Cerebellar nuclear complex (tissue), 1 donor: ENCODE measurements around the gene RAB8B.

ENCODE experiments used
- DNase-seq, 2 experiments: peaks; one replicate each; lab custom pipeline; 2025; lab: John Stamatoyannopoulos, UW

RAB8B gene

GRCh38 chr15:63238171-63238570 lies 48.8 kb downstream of the RAB8B start:
- no peak for DNase-seq

- no peak for DNase-seq
These were observed 49.4 kb downstream of the RAB8B start for GRCh38 chr15:63238796-63239195.

GRCh38 chr15:63240109-63240508 lies 50.7 kb downstream of the RAB8B start:
- DNase-seq, result no peak

DNA sequence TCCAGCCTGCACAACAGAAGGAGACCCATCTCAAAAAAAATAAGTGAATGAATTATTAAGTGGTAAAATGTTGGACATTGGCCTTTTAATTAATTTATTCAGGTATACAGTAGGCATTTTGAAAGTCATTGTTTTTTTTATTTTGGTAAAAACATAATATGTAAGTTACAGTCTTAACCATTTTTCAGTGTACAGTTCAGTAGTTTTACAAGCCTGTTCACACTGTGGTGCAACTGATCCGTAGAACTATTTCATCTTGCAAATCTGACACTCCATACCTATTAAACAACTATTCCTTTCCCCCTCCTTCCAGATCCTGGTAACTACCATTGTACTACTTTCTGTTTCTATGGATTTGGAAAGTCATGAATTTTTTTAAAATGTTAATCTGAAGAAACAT lies 51.9 kb downstream of the RAB8B start:
- DNase-seq, result no peak

GRCh38 chr15:63243101-63243500 lies 53.7 kb downstream of the RAB8B start:
- no peak for DNase-seq

DNA sequence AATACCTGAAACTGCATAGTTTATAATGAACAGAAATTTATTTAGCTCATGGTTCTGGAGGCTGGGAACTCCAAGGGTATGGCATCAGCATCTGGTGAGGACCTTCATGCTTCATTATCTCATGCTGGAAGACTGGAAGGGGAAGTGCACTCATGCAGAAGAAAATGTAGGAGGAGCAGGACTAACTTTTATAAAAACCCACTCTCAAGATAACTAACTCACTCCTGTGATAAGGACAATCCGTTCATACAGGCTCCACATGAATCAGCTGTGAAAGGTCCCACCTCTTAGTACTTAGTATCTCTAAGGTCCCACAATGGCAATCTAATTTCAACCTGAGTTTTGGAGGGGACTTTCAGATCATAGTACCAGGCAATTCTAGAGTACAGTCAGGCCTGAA lies 54.4 kb downstream of the RAB8B start:
- DNase-seq, result no peak

DNA sequence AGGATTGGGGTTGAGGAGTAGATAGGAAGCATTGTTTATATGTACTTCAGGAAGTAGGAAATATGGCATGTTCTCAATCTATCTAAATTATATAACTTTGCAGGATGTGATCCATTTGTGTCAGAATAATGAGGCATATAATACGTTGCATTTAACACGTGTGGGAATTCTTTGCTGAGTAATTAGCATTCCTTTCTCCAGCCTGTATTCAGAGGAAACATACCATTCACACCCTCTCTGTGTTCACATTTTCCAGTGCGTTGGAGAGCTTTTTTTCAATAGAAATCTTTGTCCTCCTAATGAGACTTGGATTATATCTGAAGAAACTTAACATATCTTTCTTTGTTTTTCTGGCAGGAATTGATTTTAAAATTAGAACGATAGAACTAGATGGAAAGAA lies 55.0 kb downstream of the RAB8B start:
- no peak for DNase-seq

DNA sequence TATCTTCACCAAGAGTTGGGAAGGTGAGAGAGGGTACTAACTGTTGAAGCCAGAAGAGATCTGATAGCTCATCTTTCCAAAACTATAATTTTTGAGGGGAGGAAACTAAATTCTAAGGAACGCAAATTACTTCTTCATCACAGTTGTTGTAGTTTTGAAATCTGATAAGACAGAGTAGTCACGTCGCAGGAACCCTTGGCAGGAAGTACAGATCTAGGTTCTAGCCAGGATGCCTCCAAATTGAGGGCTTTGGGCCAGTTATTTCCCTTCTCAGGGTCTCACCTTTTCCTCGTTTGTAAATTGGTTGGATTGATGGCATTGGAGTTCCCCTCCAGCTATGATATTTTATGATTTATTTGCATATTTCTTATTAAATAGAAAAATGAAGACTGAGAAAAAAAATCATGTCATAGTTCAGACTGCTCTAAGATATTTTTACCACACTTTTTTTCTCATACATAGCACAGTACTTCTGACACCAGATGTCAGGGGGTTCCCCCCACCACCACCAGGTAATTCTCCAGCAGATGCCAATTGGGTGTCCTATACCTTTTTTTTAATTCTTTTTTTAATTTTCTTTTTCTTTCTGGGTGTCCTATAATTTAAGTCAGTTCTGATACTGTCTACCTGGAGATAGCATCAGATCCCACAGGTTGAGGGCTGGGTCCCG lies 55.7 kb downstream of the RAB8B start:
- DNase-seq, result no peak

DNA sequence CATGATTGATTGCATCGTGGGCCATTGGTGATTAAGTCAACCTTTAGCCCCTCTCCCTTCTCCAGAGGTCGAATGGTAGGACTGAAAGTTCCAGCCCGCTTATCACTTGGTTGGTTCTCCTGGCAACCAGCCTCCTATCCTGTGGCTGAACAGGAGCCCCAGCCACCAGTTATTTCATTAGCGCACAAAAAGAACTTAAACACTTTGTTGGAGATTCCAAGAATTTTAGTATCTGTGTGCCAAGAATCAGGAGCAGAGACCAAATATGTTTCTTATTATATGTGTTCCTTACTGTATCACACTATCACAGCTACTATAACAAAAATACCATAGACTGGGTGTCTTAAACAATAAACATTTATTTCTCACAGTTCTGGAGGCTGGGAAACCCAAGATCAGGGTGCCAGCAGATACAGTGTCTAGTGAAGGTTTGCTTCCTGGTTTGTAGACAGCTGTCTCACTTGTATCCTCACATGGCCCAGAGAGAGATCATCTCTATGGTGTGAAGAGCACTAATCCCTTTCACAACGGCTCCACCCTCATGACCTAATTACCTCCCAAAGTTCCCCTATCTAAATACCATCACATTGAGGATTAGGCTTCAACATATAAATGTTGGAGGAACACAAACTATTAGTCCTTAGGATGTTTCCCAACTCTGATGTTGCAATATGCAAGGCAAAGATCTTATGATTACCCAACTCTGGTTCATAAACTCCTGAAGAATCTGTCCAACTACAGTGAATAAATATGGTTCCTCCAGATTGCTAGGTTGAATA lies 57.5 kb downstream of the RAB8B start:
- no peak for DNase-seq

DNA sequence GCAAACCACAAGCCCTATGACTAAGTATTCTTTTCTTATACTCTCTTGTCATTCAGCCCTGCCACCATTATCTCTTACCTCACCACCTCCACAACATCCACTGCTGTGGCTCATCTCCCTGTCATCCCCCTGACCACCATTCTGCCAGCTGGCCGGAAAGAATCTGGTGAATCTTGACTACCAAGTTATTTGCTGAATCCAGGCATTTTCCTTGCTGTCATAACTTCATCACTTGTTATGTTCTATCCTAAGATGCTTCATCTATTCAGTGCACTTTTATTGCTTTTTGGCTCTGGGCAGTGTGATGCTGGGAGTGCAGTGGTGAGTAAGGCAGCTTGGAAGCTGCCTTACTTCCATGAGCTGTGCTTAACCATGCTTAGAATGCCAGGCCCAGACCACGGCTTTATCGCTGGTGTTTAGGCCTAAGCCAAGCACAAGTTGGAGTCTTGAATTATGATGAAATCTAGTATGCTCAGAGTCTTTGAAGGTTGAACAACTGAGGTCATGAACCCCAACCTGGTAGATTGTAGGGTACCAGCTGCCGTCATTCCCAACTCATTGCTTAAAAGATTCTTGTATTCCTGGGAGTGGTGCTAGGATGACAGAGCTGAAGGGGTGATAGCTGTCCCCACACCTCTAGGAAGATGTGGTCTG lies 61.0 kb downstream of the RAB8B start:
- no peak for DNase-seq

DNA sequence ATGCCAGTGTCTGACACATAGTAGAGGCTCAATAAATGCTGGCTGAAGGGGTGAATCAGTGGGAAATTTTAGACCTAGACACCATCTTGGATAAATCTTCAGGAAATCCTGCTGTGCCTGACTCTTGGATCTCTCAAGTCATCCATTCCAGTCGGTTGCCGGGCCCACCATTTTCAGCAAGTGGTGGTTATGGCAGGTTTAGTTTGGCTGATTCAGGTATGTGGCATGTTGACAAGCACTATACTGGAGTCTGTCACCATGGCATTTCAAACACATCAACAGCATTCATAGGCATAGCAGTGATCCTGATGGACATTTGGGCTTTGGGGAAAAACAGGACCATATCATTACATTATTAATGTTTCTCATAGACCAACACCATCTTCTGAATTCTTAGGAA lies 62.3 kb downstream of the RAB8B start:
- DNase-seq, result no peak

DNA sequence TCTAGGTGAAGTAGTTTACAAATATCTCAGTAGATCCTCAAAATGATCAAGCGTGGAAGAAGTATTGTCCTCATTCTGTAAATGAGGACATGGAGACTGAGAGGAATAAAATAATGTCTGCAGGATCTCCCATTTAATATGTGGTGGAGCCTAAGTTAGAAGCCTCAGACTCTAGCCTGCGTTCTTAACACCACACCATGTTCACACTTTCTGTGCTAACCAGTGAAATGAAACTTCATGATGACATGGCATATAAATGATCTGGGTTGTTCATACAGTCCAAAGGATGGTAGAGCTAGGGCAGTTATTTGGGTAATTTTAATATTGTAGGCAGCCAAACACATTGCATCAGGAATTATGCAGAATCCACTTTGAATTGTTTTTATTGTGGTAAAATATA lies 62.9 kb downstream of the RAB8B start:
- no peak for DNase-seq

- no peak for DNase-seq
These were observed 65.6 kb downstream of the RAB8B start for GRCh38 chr15:63254991-63255390.

- DNase-seq, result no peak
These were observed 66.1 kb downstream of the RAB8B start for GRCh38 chr15:63255489-63255990.

DNA sequence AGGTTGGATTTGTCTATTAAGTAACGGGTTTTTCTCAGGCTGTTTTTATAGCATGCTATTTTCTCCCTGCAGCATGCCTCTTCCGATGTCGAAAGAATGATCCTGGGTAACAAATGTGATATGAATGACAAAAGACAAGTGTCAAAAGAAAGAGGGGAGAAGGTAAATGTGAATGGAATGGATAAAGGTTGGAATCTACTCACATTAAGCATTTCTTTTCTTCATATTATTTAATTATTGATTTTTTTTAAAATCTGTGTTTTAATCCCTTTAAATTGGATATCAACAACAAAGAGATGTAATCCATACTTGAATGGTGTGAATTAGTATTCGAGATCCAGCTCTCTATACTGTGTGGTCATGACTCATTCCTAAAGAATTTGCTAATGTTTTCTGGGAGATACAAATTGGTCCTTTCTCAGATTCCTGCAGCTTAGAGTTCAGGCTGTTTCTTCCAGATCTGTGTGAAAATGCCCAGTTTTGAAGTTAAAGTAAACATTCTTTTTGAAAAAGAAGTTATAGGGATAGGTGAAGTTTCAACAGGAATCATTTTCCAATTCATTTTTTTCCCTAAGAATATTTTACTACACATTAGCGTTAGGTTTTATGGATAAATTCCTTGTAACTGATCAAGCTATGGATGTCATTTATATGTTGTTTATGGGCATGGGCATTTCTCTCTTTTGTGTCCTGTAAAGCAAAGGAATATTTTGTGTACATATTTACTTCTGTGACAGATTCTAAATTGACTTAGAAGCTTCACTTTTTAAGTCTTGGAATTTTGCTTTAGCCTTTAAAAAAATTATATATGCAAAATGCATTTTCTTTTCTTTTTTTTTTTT lies 67.2 kb downstream of the RAB8B start:
- no peak for DNase-seq

- DNase-seq, result no peak
These were observed 69.3 kb downstream of the RAB8B start for GRCh38 chr15:63258658-63259057.

- DNase-seq, result no peak
These were observed 71.4 kb downstream of the RAB8B start for GRCh38 chr15:63260791-63261190.

DNA sequence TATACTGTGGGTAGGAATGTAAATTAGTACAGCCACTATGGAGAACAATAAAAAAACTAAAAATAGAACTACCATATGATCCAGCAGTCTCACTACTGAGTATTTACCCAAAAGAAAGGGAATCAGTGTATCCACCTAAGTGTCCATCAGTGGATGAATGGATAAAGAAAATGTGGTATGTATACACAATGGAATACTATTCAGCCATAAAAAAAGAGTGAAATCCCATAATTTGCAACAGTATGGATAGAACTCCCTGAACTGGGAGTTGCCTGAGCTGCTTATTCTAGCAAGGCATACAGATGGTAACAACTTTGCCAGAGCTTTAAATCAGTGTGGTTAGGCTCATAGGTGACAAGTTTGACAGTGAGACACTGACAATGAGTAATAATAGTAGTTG lies 71.9 kb downstream of the RAB8B start:
- DNase-seq, result no peak

DNA sequence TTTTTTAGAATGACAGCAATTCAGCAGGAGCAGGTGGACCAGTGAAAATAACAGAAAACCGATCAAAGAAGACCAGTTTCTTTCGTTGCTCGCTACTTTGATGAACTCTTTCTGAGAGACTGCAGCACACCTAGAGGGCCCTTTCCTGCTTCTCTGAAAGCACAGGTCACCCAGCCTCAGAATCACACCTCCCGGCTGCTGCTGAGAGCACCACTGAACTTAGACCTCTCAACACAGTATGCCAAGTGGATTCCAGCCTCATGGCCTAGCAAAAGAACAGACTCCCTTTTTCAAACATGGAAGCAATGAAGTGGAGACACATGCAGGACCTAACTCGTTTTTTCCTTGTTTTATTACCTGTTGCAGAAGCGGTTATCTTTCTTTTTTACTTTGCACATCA lies 74.1 kb downstream of the RAB8B start:
- no peak for DNase-seq

GRCh38 chr15:63264688-63265293 lies 75.4 kb downstream of the RAB8B start:
- no peak for DNase-seq

DNA sequence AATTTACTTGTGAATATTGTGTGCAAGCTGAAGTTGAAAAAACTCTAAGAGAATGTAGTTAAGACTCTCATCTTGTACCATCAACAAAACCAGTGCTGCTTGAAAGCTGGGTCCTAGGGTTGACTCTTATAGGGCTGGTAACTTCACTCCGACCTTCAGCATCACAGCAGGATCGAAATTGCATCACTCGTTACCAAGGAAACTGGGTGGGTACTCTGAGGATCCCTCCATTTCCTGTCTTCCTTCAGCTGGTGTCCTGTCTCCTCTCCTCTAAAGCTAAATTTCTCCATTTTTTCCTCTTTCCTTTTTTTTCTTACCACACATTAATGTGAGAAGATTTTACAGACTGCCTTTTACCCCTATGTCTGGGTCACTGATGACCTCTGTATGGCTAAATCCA lies 85.0 kb downstream of the RAB8B start:
- DNase-seq, result no peak
